HG02798 (cell line): ENCODE results near the gene THBS3.
"Not testable (repeated sequence)": the region's sequence is repeated elsewhere in the genome, so short reads cannot be mapped to it uniquely, and the experiment has no call there.

Experiments
- ATAC-seq: cut with Tn5 transposase; IDR thresholded peaks from one replicate; pipeline ENCODE4 v1.9.1; 2021; ENCODE audit warnings: mild to moderate bottlenecking; ENCODE audit not compliant: unreplicated experiment, poor library complexity

The THBS3 gene

GRCh38 chr1:155236451-155236850 is 28.8 kb upstream of the THBS3 start:
- no peak for ATAC-seq

- not testable (repeated sequence) for ATAC-seq
Observed at GRCh38 chr1:155235375-155235774, 27.7 kb upstream of the THBS3 start.

GRCh38 chr1:155233502-155233901 is 25.8 kb upstream of the THBS3 start:
- ATAC-seq: not testable (repeated sequence)

GRCh38 chr1:155232001-155232978 is 24.6 kb upstream of the THBS3 start:
- ATAC-seq: not testable (repeated sequence)

- ATAC-seq: not testable (repeated sequence)
Observed at GRCh38 chr1:155231302-155231701, 23.6 kb upstream of the THBS3 start.

- ATAC-seq: no peak
Observed at GRCh38 chr1:155228096-155228427, 20.4 kb upstream of the THBS3 start.

GRCh38 chr1:155227261-155228095 is 19.8 kb upstream of the THBS3 start:
- peak; percentile 97 for ATAC-seq

- ATAC-seq: no peak
Observed at GRCh38 chr1:155226910-155227260, 19.2 kb upstream of the THBS3 start.

- ATAC-seq: peak; percentile 33
Observed at GRCh38 chr1:155226188-155226909, 18.7 kb upstream of the THBS3 start.

GRCh38 chr1:155225404-155225759 is 17.7 kb upstream of the THBS3 start:
- not testable (repeated sequence) for ATAC-seq

GRCh38 chr1:155223047-155223446 is 15.3 kb upstream of the THBS3 start:
- ATAC-seq: no peak

GRCh38 chr1:155220211-155220965 is 12.7 kb upstream of the THBS3 start:
- ATAC-seq: not testable (repeated sequence)

GRCh38 chr1:155219592-155220031 is 11.9 kb upstream of the THBS3 start:
- no peak for ATAC-seq

- no peak for ATAC-seq
Observed at GRCh38 chr1:155218854-155219591, 11.3 kb upstream of the THBS3 start.

- ATAC-seq: not testable (repeated sequence)
Observed at GRCh38 chr1:155214702-155215101, 7.0 kb upstream of the THBS3 start.

GRCh38 chr1:155212051-155212440 is 4.3 kb upstream of the THBS3 start:
- ATAC-seq: not testable (repeated sequence)

GRCh38 chr1:155211381-155212050 is 3.8 kb upstream of the THBS3 start:
- ATAC-seq: not testable (repeated sequence)

- no peak for ATAC-seq
Observed at GRCh38 chr1:155210314-155211104, 2.8 kb upstream of the THBS3 start.
